NB4 (cell line): ENCODE measurements around the gene LDHAL6B.

Experiments
- DNase-seq: peaks from one replicate; pipeline ENCODE4 v3.0.0; 2010; ENCODE audit warnings: low read depth
- H3K4me3 ChIP-seq: one replicate; pipeline ENCODE4 v1.5.1; 2011; ENCODE audit warnings: mild to moderate bottlenecking, low read depth, low read length, moderate library complexity
- CTCF ChIP-seq: IDR thresholded peaks from one replicate; pipeline ENCODE4 v1.5.1; 2012; ENCODE audit warnings: low read depth, low read length
- MAX ChIP-seq: IDR thresholded peaks from 2 replicates; pipeline ENCODE4 v1.6.1; 2011; ENCODE audit warnings: low read depth, low read length
- MYC ChIP-seq: IDR thresholded peaks from 2 replicates; pipeline ENCODE4 v1.6.1; 2011; ENCODE audit warnings: low read depth, low read length
- POLR2A ChIP-seq: IDR thresholded peaks from 2 replicates; pipeline ENCODE4 v1.6.1; 2011; ENCODE audit warnings: mild to moderate bottlenecking; ENCODE audit not compliant: insufficient read length; ENCODE audit errors: extremely low read depth

LDHAL6B gene

GRCh38 chr15:59232476-59232875 lies 25.8 kb downstream of the LDHAL6B start:
- no peak overlapping the region for H3K4me3 ChIP-seq
- no peak for TF ChIP-seq POLR2A
- TF ChIP-seq CTCF, result no peak
- TF ChIP-seq MYC, result no peak
- no peak for TF ChIP-seq MAX
- DNase-seq, result no peak

GRCh38 chr15:59236394-59236793 lies 29.8 kb downstream of the LDHAL6B start:
- DNase-seq, result no peak
- H3K4me3 ChIP-seq, result no peak overlapping the region
- TF ChIP-seq MAX (no peak), POLR2A (no peak), MYC (no peak), CTCF (no peak)

GRCh38 chr15:59237119-59237855 lies 30.6 kb downstream of the LDHAL6B start:
- peak; percentile 36 for DNase-seq
- H3K4me3 ChIP-seq, result no peak overlapping the region
- TF ChIP-seq POLR2A (no peak), MYC (no peak), MAX (no peak), CTCF (no peak)

GRCh38 chr15:59237924-59238331 lies 31.3 kb downstream of the LDHAL6B start:
- no peak overlapping the region for H3K4me3 ChIP-seq
- DNase-seq, result peak; percentile 45
- no peak for TF ChIP-seq POLR2A
- TF ChIP-seq MYC, result no peak
- TF ChIP-seq MAX, result no peak
- no peak for TF ChIP-seq CTCF

- no peak for DNase-seq
- no peak overlapping the region for H3K4me3 ChIP-seq
- TF ChIP-seq POLR2A (no peak), MAX (no peak), MYC (no peak), CTCF (no peak)
Observed at GRCh38 chr15:59240036-59240435, 33.4 kb downstream of the LDHAL6B start.
